Liver (tissue), 3 donors: ENCODE measurements around the gene DIP2C.

ENCODE experiments used
- CTCF ChIP-seq: fragments of 150-350 bp; IDR thresholded peaks from 2 replicates; pipeline ENCODE4 v1.5.1; 2017; ENCODE audit warnings: improper control_type of control experiment, low read depth, low read length; ENCODE audit not compliant: missing input control
- MAX ChIP-seq: IDR thresholded peaks from 2 replicates; pipeline ENCODE4 v1.6.1; 2016; ENCODE audit warnings: antibody characterized with exemption
- RAD21 ChIP-seq, 2 donors: IDR thresholded peaks; 2 replicates each; pipeline ENCODE4 v1.6.1; 2016; ENCODE audit warnings: antibody characterized with exemption in 2 of 2, mild to moderate bottlenecking in 2 of 2
- donor health status: healthy.
- donor health status: healthy.

GRCh38 chr10:500876-501275, 188.6 kb downstream of the DIP2C start:
- no peak for TF ChIP-seq CTCF
- no peak for TF ChIP-seq MAX
- no peak for TF ChIP-seq RAD21 (IDR thresholded peaks at IDR 0.05)
